Colonic mucosa (tissue), 4 donors: ENCODE results near the gene TMED4. TPM values are rescaled to one million over a fixed set of nuclear protein-coding genes. Genes with fewer than 3 reads are reported as not detected.

Experiments
- DNase-seq: peaks from one replicate; pipeline ENCODE4 v3.0.0-alpha.2; 2020
- H3K27ac ChIP-seq: fragments of 200-600 bp; one replicate; pipeline ENCODE4 v1.8.0; 2021
- H3K27me3 ChIP-seq: fragments of 200-600 bp; one replicate; pipeline ENCODE4 v1.8.0; 2021
- H3K36me3 ChIP-seq: fragments of 200-600 bp; one replicate; pipeline ENCODE4 v1.8.0; 2021
- H3K4me1 ChIP-seq: fragments of 200-600 bp; one replicate; pipeline ENCODE4 v1.8.0; 2021; ENCODE audit warnings: mild to moderate bottlenecking
- H3K4me3 ChIP-seq: fragments of 200-600 bp; one replicate; pipeline ENCODE4 v1.8.0; 2021
- H3K9ac ChIP-seq, 2 donors: one replicate each; pipeline ENCODE4 v1.7.0; 2013; ENCODE audit warnings: control low read depth in 2 of 2, low read depth in 2 of 2, low read length in 2 of 2
- H3K9me3 ChIP-seq: fragments of 200-600 bp; one replicate; pipeline ENCODE4 v1.8.0; 2021
- CTCF ChIP-seq: fragments of 200-600 bp; IDR thresholded peaks from one replicate; pipeline ENCODE4 v1.8.0; 2022; ENCODE audit warnings: antibody characterized with exemption, mild to moderate bottlenecking
- intact Hi-C: fragments of 100-400 bp; cut with DNase I; formaldehyde crosslinking; loops from one replicate; pipeline ENCODE4 v1.14.1; 2022
- total RNA-seq, 2 donors: library from RNA; stranded (reverse); fragmentation: NEBNext Ultra II Directional in 1 of 2; extraction: Animal tissue kit (Norgen Biotek cat#: 25700) in 1 of 2; gene quantifications; one replicate each; pipeline ENCODE4 v1.2.1, GENCODE V29; 2021
- donor health status: healthy.
- donor health status: DM: no; HTN: no; CAD: no.
- donor health status: DM: no; HTN: no; CAD: no.

The TMED4 gene
- total RNA-seq, 2 donors from 2014 or later = 81.7 to 96.9 TPM

GRCh38 chr7:44618753-44619152 lies 36.7 kb upstream of the TMED4 start:
- peaks cover 9% of the 10 kb centered on the region for H3K4me1 ChIP-seq
- H3K9me3 ChIP-seq = no peaks in the 10 kb centered on the region
- H3K27ac ChIP-seq = peak overlapping the region; percentile 34
- TF ChIP-seq CTCF = no peak
- H3K9ac ChIP-seq = no peak overlapping the region
- intact Hi-C loops = no loop called here
- no peak overlapping the region for H3K4me3 ChIP-seq
- H3K27me3 ChIP-seq = no peaks in the 10 kb centered on the region
- DNase-seq = no peak
- no peaks in the 10 kb centered on the region for H3K36me3 ChIP-seq

GRCh38 chr7:44618045-44618444 lies 36.0 kb upstream of the TMED4 start:
- H3K9me3 ChIP-seq = no peaks in the 10 kb centered on the region
- H3K27ac ChIP-seq = peak overlapping the region; percentile 34
- no peak for DNase-seq
- H3K36me3 ChIP-seq = no peaks in the 10 kb centered on the region
- TF ChIP-seq CTCF = no peak
- no peak overlapping the region for H3K9ac ChIP-seq
- no peaks in the 10 kb centered on the region for H3K27me3 ChIP-seq
- H3K4me1 ChIP-seq = peaks cover 9% of the 10 kb centered on the region
- intact Hi-C loops = no loop called here
- H3K4me3 ChIP-seq = no peak overlapping the region

- DNase-seq = no peak
- H3K27ac ChIP-seq = peak overlapping the region; percentile 34
- no peak for TF ChIP-seq CTCF
Measured at GRCh38 chr7:44617225-44617890, 35.3 kb upstream of the TMED4 start.

GRCh38 chr7:44616545-44616944 lies 34.5 kb upstream of the TMED4 start:
- no peak overlapping the region for H3K9ac ChIP-seq
- H3K4me1 ChIP-seq = peaks cover 6% of the 10 kb centered on the region
- H3K27ac ChIP-seq = no peak overlapping the region
- H3K27me3 ChIP-seq = no peaks in the 10 kb centered on the region
- no peak for DNase-seq
- H3K36me3 ChIP-seq = no peaks in the 10 kb centered on the region
- intact Hi-C loops = no loop called here
- no peaks in the 10 kb centered on the region for H3K9me3 ChIP-seq
- H3K4me3 ChIP-seq = no peak overlapping the region
- TF ChIP-seq CTCF = no peak

More at GRCh38 chr7:44617225-44617890, 35.3 kb upstream of the TMED4 start:
- intact Hi-C loops = no loop called here
- Histone ChIP-seq H3K9me3 (no peaks in the 10 kb centered on the region), H3K27me3 (no peaks in the 10 kb centered on the region), H3K36me3 (no peaks in the 10 kb centered on the region), H3K9ac (no peak overlapping the region), H3K4me1 (peaks cover 9% of the 10 kb centered on the region), H3K4me3 (no peak overlapping the region)

- peak overlapping the region; percentile 21 for H3K27ac ChIP-seq
- no peak for DNase-seq
- intact Hi-C loops = no loop called here
- no peak overlapping the region for H3K4me3 ChIP-seq
- H3K36me3 ChIP-seq = no peaks in the 10 kb centered on the region
- H3K9ac ChIP-seq = no peak overlapping the region
- peaks cover 6% of the 10 kb centered on the region for H3K4me1 ChIP-seq
- H3K9me3 ChIP-seq = no peaks in the 10 kb centered on the region
- no peak for TF ChIP-seq CTCF
- no peaks in the 10 kb centered on the region for H3K27me3 ChIP-seq
Measured at GRCh38 chr7:44615793-44616192, 33.8 kb upstream of the TMED4 start.
